B cell (primary cell): ENCODE results near the gene ANKRD13C.

Experiments used
- EZH2 ChIP-seq: IDR thresholded peaks from 2 replicates; pipeline ENCODE4 v1.6.1; 2012; ENCODE audit warnings: borderline replicate concordance, low read depth, mild to moderate bottlenecking, moderate library complexity, low read length; ENCODE audit not compliant: insufficient read depth, poor library complexity, severe bottlenecking
- TF ChIP-seq, protein P1 (sequence below): fragments of 200-600 bp; IDR thresholded peaks from one replicate; pipeline ENCODE4 v1.8.0; 2022; ENCODE audit warnings: antibody characterized with exemption, mild to moderate bottlenecking

DNA sequence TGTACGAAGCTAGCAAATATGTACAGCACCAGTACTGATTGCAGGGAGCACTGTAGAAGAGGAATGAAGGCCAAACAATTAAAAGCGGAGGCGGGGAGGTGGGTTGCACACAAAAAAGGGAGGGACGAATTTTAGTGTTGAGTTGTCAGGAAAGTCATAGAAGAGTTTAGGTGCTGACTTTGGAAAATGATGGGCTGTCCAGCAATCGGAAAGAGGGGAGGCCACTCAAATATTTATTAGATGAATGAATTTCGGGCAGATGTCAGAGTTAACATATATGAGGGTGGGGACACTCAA, 537 bp upstream of the ANKRD13C start:
- TF ChIP-seq, protein P1, sequence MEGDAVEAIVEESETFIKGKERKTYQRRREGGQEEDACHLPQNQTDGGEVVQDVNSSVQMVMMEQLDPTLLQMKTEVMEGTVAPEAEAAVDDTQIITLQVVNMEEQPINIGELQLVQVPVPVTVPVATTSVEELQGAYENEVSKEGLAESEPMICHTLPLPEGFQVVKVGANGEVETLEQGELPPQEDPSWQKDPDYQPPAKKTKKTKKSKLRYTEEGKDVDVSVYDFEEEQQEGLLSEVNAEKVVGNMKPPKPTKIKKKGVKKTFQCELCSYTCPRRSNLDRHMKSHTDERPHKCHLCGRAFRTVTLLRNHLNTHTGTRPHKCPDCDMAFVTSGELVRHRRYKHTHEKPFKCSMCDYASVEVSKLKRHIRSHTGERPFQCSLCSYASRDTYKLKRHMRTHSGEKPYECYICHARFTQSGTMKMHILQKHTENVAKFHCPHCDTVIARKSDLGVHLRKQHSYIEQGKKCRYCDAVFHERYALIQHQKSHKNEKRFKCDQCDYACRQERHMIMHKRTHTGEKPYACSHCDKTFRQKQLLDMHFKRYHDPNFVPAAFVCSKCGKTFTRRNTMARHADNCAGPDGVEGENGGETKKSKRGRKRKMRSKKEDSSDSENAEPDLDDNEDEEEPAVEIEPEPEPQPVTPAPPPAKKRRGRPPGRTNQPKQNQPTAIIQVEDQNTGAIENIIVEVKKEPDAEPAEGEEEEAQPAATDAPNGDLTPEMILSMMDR, result no peak
- TF ChIP-seq EZH2, result no peak
